ENCODE measurements around the gene COL11A1.
"Not testable (repeated sequence)": the region's sequence is repeated elsewhere in the genome, so short reads cannot be mapped to it uniquely, and the experiment has no call there.

COL11A1 gene

DNA sequence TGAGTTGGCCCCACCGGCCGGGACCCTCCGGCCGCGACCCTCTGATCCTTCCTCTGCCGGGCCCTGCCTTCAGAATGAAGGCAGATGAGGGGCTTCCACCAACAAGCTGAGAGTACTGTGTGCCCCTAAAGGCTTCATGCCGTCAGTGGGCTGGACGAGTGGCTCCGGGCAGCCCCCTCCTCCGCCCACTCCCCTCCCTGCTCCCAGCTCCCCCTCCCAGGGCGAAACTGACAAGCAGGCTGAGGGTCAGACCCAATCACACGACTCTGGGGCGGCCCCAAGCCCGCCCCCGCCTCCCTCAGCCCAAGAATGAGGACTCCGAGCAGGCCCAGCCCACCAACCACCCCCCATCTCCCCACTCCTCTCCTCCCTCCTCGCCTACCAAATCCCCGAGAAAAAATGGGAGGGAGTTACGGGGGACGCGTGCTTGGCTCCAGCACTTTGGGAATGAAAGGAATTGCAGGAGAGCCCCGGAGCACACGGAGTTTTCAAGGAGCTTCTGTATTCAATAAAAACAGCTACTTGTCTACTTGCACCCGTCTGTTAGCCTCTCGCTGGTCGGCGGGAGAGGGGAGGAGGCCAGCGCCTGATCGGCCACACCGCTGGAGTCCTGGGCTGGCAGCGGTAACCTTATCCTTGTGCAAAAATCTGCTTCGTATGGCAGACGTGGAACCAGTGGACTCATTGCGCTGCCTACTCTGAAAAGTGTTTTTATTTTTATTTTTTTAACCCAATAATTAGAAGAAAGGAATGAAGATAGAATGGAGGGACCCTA, at the start of gene COL11A1:
Gene COL11A1 (minus strand): TSS at position 147 of the 775 bp plus-strand sequence. CDS start 344 bp downstream, outside the sequence.
- DNase-seq (ENCODE audit: low read depth in 2 of 2, low spot score in 1 of 2): no peak

DNA sequence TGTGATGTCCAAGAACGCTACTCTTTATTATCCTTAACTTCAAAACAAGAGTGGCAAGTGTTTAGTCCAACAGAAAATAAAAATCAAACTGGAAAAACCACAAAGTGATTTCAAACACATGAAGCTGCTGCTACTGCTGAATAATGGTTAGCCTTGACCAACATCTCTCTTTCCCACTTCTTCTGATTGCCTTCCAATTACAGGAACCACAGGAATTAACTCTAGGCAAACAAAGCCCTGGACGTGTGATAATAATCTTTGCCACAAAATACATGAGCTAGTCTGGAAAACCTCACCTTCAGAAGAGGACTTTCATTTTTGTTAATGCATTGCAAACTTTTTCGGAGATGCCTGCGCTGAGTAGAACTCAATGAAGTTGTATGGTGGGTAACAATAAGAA, 48.6 kb upstream of the COL11A1 start:
- no peak for DNase-seq (ENCODE audit: low read depth in 2 of 2, low spot score in 1 of 2)

- DNase-seq (ENCODE audit: low read depth in 2 of 2, low spot score in 1 of 2): no peak
These were observed 37.8 kb upstream of the COL11A1 start for GRCh38 chr1:103146166-103146565.

- no peak for DNase-seq (ENCODE audit: low read depth in 2 of 2, low spot score in 1 of 2)
These were observed 37.1 kb upstream of the COL11A1 start for GRCh38 chr1:103145449-103145848.

DNA sequence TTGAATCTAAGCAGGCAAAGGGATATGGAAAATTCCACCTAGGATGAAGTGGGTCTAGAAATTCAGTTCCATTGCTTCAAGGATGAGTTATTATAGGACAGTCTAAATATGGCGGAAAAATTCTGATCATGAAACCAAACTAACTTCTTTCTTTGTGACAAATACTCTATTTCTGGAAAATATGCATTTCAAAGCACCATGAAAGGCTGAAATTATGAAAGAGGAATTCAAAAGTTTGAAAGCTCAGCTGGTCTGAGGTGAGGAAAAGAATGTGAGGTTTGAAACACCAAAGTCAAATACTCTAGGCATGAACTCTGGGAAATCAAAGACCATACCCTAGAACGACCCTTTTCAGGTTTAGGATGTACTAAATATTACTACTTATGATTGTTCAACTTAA, 36.4 kb upstream of the COL11A1 start:
- DNase-seq (ENCODE audit: low read depth in 2 of 2, low spot score in 1 of 2): no peak

DNA sequence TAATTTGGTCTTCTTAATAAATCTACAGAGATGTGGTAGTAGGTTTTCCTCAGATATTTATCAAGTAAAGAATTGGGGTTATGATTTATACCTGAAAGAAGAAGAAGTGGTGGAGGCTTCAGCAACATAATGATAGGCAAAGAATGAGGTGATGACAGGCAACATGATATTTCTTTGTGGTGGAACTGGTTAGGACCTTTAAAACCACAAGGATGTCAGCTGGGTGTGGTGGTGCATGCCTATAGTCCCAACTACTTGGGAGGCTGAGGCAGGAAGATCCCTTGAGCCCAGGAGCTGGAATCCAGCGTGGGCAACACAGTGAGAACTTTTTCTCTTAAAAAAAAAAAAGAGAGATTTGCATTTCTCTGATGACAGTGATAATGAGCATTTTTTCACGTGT, 34.1 kb upstream of the COL11A1 start:
- DNase-seq (ENCODE audit: low read depth in 2 of 2, low spot score in 1 of 2): no peak

DNA sequence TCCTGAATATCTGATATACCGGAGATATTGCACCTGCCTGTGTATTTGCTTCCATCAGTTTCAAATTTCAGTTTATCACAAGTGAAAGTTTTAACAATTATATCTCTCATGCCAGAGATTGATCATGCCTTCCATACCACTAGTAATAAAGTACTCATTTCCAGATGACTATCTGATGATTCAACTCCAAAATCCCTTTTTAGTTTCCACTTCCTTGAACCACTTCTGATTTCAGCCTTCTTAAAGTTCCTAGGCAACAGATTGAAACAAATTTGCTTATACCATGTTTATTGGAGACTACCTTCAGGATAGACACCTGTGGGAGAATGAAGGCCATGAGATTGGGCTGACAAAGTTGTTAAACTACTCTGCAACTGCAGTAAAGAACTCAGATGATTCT, 21.5 kb upstream of the COL11A1 start:
- no peak for DNase-seq (ENCODE audit: low read depth in 2 of 2, low spot score in 1 of 2)

- no peak for DNase-seq (ENCODE audit: low read depth in 2 of 2, low spot score in 1 of 2)
These were observed 20.9 kb upstream of the COL11A1 start for GRCh38 chr1:103129255-103129654.

DNA sequence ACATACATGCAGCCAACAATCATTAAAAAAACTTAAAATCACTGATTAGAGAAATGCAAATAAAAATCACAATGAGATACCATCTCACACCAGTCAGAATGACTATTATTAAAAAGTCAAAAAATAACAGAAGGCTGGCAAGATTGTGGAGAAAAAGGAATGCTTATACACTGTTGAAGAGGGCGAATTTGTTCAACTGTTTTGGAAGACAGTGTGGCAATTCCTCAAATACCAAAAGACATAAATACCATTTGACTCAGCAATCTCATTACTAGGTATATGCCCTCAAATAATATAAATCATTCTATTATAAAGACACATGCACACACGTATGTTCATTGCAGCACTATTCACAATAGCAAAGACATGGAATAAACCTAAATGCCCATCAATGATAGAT, 19.9 kb upstream of the COL11A1 start:
- not testable (repeated sequence) for DNase-seq (ENCODE audit: low read depth in 2 of 2, low spot score in 1 of 2)

- no peak for DNase-seq (ENCODE audit: low read depth in 2 of 2, low spot score in 1 of 2)
These were observed 16.9 kb upstream of the COL11A1 start for GRCh38 chr1:103125219-103125618.

GRCh38 chr1:103122983-103123720, 14.8 kb upstream of the COL11A1 start:
- no peak for DNase-seq (ENCODE audit: low read depth in 2 of 2, low spot score in 1 of 2)

- DNase-seq (ENCODE audit: low read depth in 2 of 2, low spot score in 1 of 2): no peak
These were observed 12.7 kb upstream of the COL11A1 start for GRCh38 chr1:103120981-103121380.

GRCh38 chr1:103112546-103112945, 4.2 kb upstream of the COL11A1 start:
- DNase-seq (ENCODE audit: low read depth in 2 of 2, low spot score in 1 of 2): no peak

DNA sequence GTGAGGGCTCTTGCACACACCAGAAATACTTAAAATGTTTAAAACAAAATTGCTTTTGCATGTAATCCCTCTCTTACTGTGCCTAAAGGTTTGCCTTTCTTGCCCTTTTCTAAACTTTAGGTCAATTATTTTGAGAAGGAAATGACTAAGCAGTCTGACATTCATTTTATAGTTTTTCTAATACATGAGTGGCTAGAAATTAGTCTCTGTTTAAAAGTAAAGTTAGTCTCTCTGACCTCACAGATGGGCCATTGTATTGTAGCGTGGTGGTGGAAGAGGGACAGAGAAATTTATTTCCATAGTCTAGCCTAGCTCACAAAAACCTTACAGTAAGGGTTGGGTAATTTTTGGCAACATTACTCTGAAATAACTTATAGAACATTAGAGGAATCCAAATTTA, 3.6 kb upstream of the COL11A1 start:
- no peak for DNase-seq (ENCODE audit: low read depth in 2 of 2, low spot score in 1 of 2)

DNA sequence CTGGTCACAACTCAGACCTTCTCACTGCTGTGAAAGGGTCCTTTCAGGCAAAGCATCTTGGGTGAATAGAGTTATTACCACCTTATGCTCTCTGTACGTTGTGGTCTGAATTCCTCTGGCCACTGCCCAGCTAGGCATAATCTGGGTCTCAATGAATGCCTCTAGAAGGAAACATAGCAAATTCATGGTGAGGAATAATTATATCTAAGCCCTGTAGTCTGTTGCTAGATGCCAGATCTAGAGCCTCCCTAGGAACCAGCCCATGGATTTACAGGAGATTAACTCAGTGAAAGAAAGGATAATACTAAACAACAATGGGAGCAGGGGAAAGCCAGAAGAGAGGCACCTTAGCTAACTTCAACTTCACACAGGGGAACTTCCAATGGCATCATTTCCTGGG, 2.4 kb upstream of the COL11A1 start:
- DNase-seq (ENCODE audit: low read depth in 2 of 2, low spot score in 1 of 2): no peak

DNA sequence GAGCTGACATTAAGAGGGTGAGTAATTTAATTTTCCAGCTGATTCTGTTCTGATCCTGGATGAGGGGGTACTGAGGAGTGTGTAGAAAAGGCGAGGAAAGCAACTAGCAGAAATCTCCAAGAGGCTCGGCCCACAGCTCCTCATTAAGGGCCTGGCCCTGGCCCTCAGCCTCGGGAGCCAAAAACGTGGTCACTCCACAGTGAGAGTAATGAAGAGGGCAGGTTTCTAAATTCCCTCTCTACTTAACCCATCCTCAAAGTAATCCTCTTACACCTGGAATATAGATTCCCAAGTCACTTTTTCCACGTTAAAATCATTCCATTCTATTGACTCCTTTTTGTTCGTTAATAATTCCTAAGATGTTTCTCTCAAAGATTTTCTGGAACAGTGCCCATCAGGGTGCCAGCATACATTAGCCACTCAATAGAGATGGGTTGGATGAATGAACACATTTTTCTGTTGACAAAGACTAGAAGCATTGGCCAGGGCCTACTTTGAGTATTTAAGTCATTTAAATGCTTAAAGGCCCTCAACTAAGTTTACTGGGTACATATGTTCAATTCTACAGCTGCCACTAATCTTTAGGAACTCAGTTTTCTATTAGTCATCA, 1.1 kb upstream of the COL11A1 start:
- no peak for DNase-seq (ENCODE audit: low read depth in 2 of 2, low spot score in 1 of 2)

DNA sequence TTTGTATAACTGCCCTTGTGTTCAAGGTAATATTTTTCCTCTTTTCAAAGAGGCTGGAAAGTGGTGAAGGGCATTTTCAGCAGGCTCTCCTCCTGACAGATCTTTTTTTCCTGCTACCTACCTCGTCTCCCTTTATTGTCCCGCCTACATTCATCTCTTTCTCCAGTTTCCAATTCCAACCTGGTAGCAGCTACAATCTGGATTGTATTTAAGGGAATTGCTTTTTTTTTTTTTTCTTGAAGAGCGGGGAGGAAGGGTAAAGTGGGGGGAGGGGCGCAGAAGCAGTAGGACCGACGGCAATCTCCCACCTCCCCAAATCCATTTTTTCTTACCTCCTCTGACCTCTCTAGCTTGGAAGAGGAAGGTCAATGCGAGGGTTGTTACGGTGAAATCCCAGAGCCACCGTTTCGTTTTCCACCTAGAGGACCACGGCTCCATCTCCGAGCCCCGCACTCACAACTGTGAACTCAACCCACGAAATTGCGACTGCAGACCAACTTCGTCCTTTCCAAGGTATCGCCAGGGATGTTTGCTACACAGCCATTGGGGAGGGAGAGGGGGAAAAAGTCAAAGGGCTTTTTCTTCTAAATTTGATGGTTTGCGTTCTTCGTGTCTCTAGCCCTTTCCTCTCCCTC, 464 bp downstream of the COL11A1 start:
- DNase-seq (ENCODE audit: low read depth in 2 of 2, low spot score in 1 of 2): no peak

DNA sequence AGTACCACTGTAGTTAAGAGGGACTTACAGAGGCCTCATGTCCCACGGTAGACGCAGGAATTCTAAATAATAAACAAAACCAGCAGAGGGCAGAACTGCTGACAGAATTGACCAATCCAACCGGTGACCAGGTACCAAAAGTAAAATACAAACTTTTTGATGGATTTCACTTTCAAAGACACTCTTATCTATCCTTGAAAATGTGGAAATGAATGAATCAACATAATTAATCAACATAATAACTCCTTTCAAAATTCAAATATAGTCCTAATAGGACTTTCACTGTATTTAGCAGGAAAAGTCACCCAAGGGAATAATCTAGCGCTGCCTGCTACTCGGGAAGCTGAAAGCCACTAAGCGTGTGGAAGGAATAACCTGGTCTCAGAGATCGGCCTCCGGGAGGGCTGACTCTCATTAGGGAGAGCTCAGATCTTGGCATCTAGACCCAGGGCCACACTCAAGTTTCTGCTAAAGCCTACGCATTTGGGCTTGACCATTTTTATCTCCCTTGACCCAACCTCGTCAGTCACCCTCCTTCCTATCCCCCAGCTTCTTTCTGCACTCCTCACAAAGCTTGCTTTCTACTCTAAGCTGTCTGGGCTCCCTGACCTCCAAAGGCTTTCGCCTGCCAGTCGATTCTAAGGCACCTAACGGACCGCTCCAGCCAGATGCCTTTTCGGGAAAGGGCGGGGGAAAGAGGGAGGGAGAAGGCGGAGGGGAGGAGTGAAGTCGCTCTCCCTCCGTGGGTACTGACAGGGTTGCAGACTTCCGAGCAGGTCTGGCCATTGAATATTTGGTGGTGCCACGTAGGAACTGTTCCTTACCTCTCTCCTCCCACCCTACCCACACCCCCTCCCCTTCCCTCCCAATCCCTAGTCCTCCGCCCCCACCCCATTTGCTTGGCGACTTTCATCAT, 1.6 kb downstream of the COL11A1 start:
- DNase-seq (ENCODE audit: low read depth in 2 of 2, low spot score in 1 of 2): no peak

- no peak for DNase-seq (ENCODE audit: low read depth in 2 of 2, low spot score in 1 of 2)
These were observed 6.9 kb downstream of the COL11A1 start for GRCh38 chr1:103101399-103101798.

DNA sequence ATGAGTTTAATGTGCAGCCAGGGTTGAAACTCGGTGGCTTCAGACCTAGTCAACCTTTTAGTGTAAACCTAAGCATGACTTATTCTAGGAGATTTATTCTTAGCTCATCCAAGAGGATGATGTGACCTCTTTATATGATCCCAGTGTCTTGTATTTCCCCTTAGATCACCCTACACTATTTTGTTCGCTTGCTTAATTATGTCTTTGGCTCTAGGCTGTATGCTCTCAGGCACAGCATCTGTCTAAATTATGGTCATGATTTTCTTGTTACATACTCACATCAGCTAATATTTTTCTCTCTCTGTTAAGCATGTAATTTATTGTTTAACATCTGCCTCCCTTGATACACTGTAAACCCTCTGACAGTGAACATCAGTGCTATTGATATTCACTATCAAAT, 19.1 kb downstream of the COL11A1 start:
- no peak for DNase-seq (ENCODE audit: low read depth in 2 of 2, low spot score in 1 of 2)

DNA sequence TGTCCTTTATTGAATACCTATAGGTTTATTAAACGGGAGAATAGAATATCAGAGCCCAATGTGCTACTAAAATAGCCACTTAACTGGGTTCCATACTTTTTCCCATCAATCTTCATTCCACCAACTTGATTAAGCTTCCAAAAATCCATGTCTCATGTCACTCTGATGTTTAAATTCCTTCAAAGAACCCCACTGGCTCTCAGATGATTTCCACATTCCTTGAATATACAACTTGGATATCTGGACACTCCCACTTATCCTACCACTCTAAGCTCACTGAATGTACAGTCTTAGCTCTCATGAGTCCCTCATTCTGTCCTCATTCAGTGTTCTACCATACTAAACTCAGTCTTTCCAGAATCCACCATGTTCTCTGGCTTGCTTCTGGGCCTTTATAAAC, 21.1 kb downstream of the COL11A1 start:
- DNase-seq (ENCODE audit: low read depth in 2 of 2, low spot score in 1 of 2): no peak
